ENCODE data around the gene PPME1. TPM values are rescaled to one million over a fixed set of nuclear protein-coding genes. Genes with fewer than 3 reads are reported as not detected.

The PPME1 gene
- total RNA-seq, 1 experiment from 2014 or later: 68.3 TPM

DNA sequence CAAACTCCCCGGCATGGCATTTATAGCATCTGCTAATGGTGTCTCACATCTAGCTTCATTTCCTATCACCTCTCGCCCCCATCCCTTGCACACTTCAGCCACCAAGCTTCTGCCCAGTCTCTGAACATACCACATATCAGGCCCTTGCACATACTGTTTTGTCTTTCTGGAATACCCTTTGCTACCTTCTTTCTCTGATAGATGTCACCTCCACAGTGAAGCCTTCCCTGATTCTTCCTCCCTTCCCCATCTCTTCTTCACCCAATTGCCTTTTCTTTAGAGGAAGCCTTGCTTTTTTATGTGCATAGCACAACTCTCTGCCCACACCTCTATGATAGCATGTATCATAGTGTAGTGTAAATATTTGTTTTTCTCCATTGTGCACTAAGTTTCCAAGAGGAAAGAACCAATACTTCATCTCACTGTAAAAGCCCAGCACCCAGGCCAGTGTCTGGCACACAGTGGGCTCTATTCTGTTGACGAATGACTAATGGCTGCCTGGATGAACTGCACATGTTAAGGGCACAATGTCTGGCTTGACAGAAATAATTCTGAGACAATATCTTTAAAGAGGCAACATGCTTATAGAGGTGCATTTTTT lies 112.6 kb downstream of the PPME1 start (continued):
- TF ChIP-seq ZNF274 (IDR thresholded peaks at IDR 0.05; ENCODE audit: low read depth, low read length) (no peak), REST (IDR thresholded peaks at IDR 0.05; ENCODE audit: low read depth) (no peak)

GRCh38 chr11:74284466-74284865 lies 113.4 kb downstream of the PPME1 start:
- TF ChIP-seq YY1 (IDR thresholded peaks at IDR 0.05; ENCODE audit: extremely low read depth, insufficient replicate concordance, low read depth, low read length): no peak
- TF ChIP-seq MAX (IDR thresholded peaks at IDR 0.05): no peak
- no peak for TF ChIP-seq EZH2phosphoT487 (IDR thresholded peaks at IDR 0.05; ENCODE audit: borderline replicate concordance)
- no peak for TF ChIP-seq SP1 (IDR thresholded peaks at IDR 0.05; ENCODE audit: low read depth)
- TF ChIP-seq CTCF (IDR thresholded peaks at IDR 0.05 in 2 of 3, conservative IDR thresholded peaks at IDR 0.05 in 1 of 3; ENCODE audit: borderline replicate concordance in 1 of 3, insufficient read depth in 1 of 3, low read depth in 2 of 3, low read length in 2 of 3): no peak
- no peak for TF ChIP-seq ZNF274 (IDR thresholded peaks at IDR 0.05; ENCODE audit: low read depth, low read length)
- TF ChIP-seq SRF (IDR thresholded peaks at IDR 0.05; ENCODE audit: low read depth): no peak
- no peak for TF ChIP-seq EGR1 (IDR thresholded peaks at IDR 0.05; ENCODE audit: low read depth)
- no peak for TF ChIP-seq JUND (IDR thresholded peaks at IDR 0.05)
- TF ChIP-seq ZBTB33 (IDR thresholded peaks at IDR 0.05; ENCODE audit: extremely low read depth, insufficient replicate concordance, low read length): no peak
- no peak for TF ChIP-seq FOSL1 (IDR thresholded peaks at IDR 0.05; ENCODE audit: low read depth)
- TF ChIP-seq ZFX (IDR thresholded peaks at IDR 0.05): no peak
- no peak for TF ChIP-seq POLR2AphosphoS5 (IDR thresholded peaks at IDR 0.05; ENCODE audit: low read depth, low read length)
- no peak for TF ChIP-seq TCF7L2 (IDR thresholded peaks at IDR 0.05; ENCODE audit: borderline replicate concordance, extremely low read depth, insufficient read depth, insufficient read length)
- Histone ChIP-seq H3K36me3 (ENCODE audit: control insufficient read depth in 1 of 2, insufficient read depth in 2 of 2, low read length in 2 of 2) (no peaks in the 10 kb centered on the region), H3K4me1 (ENCODE audit: control insufficient read depth in 1 of 2, insufficient read depth in 2 of 2, low read length in 2 of 2) (peaks cover 0 to 7% of the 10 kb centered on the region in 2 experiments; a peak in 2 of 4 replicates), H3K27ac (ENCODE audit: low read depth, low read length) (no peak overlapping the region), H3K79me2 (ENCODE audit: insufficient read depth, low read length) (no peaks in the 10 kb centered on the region), H3K9me3 (ENCODE audit: control insufficient read depth in 1 of 2, insufficient read depth in 1 of 2, low read depth in 1 of 2, low read length in 2 of 2) (no peaks in the 10 kb centered on the region), H3K27me3 (ENCODE audit: insufficient read depth, low read length) (no peaks in the 10 kb centered on the region), H3K9ac (ENCODE audit: low read length) (no peak overlapping the region), H2AFZ (ENCODE audit: low read depth, low read length, poor library complexity, severe bottlenecking) (no peak overlapping the region), H3K9me2 (ENCODE audit: insufficient read depth) (no peaks in the 10 kb centered on the region), H4K20me1 (ENCODE audit: insufficient read depth) (no peaks in the 10 kb centered on the region), H3K4me3 (replicated peaks in 1 of 2; ENCODE audit: low read depth in 1 of 2, low read length in 2 of 2) (no peak overlapping the region), H3K4me2 (ENCODE audit: low read length) (no peak overlapping the region)
- ChIA-PET POLR2A (no interaction called here), RAD21 (ENCODE audit: low non-redundant PET in 1 of 2, low total read pairs in 2 of 2, uncharacterized antibody in 2 of 2, unreplicated experiment in 2 of 2) (no interaction called here), CTCF (no interaction called here)
- DNase-seq (ENCODE audit: low read depth, low spot score) (no peak), ATAC-seq (no peak)
- BruUV-seq (replicated peaks): no TSS peak
- intact Hi-C loops (cut with micrococcal nuclease): no loop called here
